HG02938 (cell line): Measurements from ENCODE around the gene ETV1.

Experiments
- ATAC-seq: cut with Tn5 transposase; IDR thresholded peaks from one replicate; pipeline ENCODE4 v1.9.1; 2021; ENCODE audit warnings: mild to moderate bottlenecking, moderate library complexity; ENCODE audit not compliant: unreplicated experiment

ETV1 gene

DNA sequence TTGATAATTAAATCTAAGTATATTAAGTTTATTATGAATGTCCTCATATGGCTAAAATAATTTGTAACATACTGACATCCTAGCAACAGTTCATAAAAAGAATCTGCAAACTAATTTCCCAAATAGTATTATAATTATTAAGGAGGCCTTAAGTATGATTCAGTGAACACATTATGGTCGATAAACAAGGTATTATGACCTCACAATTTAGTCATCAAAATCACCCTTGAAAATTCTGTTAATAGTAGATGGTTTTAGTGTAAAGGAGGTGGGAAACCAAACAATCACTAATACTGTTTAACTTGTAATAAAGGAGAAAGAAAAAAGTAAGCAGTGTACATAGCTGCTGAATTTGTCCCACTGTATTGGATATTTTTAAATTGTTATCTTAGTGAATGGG lies 2.1 kb downstream of the ETV1 start:
- no peak for ATAC-seq

DNA sequence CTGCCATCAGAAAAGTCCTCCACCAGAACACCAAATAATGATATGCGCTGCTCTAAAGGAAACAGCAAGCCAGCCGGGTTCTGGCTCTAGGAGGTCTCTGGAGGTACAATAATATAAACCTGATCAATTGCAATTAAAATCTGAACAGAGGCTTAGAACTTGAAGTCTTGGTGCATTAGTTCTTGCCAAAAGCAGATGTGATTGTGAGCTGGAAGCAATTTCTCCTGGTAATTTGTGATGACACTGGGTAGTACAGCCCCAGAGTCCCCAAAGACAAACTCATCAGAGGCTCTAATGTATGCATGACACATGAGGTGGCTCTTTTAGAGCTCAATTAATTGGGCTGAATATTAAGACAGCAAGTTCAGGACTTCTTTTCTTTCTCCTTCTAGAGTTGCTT lies 3.3 kb downstream of the ETV1 start:
- ATAC-seq = no peak

DNA sequence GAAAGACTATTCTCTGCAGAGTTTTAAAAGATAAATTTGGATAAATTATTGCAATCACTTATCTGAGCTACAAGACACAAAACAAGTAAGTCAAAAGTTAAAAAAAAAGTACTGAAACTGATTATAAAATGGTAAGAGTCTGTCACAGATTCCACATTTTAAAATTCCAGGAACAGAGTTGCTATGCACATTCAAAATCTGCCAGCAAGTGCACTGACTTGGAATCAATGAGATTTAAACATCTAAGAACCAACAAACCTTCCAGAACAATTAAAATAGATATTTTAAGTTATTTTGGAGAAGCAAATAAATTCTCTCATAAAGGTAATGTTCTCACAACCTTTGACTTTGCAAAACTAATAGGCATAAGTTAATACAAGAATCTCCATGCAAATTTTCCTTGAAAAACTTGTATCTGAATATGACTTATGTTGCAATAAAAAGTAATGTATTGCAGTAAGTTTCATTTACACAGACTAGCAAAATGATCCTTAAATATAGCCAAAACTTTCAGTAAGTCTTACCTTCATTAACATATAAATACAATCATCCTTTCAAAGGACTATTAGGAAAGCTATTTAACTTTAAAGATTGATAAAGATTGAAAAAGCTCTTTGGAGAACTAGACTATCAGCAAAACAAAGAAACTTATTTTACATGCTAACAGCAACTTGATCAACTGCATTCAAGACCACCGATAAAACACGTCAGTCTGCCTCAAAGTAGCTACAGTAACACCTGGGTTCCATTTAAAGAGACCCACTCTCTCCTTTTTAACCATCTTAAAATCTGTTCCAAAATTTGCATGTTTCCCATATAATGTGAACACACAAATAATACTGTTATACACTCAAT lies 4.4 kb downstream of the ETV1 start:
- ATAC-seq = no peak

DNA sequence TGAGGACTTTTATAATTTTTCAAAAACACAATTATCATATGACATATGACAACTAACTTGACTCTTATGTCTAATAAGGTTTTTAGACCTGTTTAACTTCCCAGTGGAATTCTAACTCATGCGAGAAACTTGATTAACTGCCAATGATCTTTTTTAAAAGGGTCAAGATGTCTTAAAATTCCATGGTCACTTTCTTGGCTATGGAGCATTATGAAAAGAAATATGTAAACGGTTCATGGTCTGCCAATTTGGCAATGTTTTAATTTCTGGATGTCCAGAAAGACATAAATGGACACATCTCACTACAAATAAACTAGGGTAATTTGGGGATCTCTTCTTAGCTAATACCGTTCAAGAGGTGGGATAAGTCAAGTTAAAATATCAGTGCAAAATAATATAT lies 5.4 kb downstream of the ETV1 start:
- ATAC-seq = no peak

DNA sequence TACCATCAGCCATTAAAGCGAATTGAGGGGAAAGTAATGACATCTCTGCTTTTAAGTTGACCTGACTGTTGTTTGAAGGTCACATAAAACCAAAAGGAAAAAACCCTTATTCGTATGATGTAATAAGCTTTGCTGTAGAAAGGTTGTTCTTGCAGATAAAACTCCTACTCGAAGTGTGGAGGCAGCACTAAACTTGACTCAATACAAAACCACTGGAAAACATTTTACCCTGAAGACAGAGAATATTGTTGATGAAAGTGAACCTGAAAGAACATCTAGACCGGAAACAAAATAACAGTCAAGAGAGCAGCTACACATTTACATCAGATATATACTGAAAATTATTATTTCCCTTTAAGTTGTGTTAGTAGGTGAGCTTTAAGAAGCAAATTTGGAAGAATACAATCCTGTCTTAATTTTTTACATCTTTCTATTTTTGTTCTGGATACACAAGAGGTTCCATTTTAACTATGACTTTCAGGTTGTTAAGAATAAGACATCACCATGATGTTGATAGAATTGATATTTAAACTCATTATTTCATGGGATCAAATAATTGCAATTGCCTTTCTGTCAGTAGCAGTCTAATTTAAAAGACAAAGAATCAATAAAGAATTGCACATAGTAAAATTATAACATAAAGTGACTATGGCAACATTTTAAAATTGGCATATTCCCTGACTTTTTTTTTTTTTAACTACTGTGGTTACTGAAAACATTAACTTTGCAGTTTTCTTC lies 6.4 kb downstream of the ETV1 start:
- no peak for ATAC-seq

DNA sequence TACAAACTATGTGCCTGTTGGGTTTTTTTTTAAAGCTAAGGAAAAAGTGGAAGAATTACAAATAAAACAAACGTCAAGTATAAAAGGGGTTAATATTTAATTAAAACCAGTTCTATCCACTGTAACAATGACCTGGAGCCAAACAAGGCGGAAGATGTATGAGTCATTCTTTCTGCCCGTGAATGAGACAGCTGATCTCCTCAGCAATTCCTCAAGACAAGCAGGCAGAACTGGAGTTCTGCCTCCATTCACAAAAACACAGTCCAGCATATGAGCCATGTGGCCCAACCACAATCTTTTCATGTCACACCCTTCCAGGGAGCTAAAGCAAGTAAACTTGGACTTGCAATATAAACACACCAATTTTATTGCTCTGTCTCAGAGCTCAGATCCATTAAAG lies 8.4 kb downstream of the ETV1 start:
- ATAC-seq = no peak

DNA sequence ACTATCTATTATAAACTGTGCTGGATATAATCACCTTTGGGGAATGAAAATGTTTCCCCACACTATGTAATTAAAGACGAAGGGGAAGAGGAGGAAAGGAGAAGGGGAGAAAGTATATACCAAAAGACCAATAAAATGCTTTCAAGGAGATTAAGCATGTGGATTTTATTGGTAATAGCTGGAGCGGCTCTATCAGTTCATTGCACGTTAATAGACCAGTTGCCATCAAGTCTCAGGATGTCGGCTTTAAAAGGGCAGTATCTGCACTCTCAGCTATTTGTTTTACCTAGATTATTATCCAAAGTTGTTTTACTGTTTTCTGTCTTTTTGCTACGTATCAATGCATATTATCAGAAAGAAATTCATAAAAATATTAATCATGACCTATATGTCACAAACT lies 9.0 kb downstream of the ETV1 start:
- ATAC-seq = no peak

DNA sequence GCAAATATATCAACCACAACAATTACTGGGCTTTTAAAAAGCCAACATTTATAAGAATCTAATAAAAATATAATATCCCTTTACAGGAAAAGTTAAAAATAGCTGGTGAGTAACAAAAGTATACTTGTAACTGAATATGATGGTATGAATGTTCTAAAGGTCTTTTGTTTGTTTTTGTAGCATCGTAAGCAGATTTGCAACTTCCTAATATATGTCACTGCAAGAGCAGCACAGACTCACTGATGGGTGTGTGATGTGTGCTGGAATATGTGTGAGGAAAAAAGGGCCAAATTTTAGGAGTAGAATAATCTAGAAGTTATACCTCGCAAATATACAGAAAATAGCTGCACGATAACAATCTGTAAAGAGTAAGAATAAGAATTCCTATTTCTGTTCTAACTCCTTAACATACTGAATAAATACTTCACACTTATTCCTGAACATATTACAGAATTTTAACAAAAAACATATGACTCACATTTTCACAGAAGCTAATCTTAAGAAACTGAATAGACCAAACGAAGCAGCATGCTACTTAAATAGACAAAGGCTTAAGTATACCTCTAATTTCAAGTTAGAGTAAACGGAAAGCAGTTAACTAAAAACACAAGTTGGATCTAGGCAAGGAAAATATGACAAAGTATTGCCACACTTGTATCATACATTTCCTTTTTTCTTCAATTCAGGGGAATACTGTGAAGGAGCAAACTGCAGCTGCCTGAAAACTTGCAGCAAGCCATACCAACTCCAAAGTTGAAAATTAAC lies 9.6 kb downstream of the ETV1 start:
- ATAC-seq = no peak

DNA sequence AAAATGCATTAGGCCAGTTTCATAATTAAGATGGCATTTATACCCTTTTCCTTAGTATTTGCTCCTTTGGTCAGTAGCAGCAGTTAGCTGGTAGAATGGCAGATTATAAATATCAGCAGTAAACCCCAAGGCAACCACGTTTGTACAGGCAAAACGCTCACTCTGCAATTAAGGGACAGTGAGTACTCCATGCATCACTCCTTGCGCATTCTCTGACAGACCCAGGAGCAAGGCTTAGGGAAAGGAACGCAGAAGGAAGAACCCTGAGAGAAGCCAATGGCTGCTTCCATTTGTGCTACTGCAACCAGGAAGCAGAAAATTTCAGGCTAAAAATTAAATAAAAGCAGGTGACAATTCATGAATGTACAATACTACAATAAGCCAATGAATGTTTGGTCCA lies 12.9 kb downstream of the ETV1 start:
- no peak for ATAC-seq

DNA sequence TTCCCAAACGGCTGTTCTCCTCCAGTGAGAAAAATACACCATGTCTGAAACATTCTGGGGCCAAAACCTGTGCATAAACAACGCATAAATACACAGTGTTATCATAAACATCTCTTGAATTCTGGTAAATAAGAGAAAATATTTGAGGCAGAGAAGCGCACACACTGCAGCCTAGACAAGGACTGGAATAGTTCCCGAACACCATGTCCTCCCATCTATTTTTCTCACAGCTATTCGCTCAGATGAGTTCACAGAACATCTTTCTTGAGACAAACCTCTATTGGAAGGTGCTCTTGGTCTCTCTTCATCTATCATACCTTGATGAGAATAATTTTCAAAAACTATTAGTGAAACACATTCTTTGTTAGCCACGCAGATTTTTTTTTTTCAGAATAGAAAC lies 24.4 kb downstream of the ETV1 start:
- ATAC-seq = no peak

DNA sequence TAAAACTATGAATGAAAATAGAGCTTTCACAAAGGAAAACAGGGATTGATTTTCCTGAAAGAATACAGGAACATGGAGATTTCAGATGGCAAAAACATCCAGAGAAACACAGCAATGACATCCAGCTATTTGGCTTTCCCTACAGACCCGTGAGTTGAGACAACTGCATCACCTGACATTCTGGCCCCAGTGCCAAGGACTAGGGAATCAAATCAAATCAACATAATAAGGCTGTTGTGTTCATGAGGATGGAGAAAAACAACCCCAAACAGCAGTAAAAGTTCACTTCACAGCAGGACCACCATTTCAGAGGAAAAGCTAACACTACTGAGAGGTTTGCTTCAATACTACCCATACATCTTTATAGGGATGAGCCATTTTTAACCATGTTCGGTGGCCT lies 25.5 kb downstream of the ETV1 start:
- ATAC-seq = no peak

DNA sequence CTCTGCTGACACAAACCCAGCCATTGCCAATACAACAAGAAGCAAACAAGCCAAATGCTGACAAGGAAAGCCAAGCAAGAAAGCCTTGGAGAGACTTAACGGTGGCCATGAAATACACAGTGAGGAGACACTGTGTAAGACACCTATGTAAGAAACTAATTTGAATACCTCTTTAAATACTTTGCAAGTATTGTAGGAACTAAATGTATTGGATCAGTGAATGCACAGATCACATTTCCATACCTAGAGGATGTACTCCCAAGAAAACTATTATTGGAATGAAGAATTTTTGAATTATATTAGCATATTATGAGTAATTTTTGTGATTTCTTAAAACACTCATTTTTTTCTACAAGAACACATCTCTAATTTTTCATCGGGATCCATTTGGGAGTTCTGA lies 34.0 kb downstream of the ETV1 start:
- no peak for ATAC-seq

DNA sequence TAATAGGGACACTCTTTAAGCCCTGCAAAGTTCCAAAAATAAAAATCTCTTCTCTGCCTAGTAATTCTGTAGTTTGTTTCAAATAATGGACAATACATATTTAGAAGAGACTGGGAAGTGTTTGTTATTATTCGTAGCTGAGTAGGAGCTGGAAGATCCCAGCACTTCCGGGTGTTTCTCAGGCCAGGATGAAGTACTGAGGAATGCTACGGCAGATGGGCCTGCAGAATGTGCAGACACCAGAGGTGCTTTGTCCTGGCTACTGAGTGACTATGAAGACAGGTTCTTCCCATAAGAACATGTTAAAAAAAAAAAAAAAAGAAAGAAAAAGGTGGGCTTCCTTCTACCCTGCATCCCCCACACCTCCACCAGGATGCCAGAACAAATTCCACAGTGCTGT lies 36.1 kb downstream of the ETV1 start:
- no peak for ATAC-seq

DNA sequence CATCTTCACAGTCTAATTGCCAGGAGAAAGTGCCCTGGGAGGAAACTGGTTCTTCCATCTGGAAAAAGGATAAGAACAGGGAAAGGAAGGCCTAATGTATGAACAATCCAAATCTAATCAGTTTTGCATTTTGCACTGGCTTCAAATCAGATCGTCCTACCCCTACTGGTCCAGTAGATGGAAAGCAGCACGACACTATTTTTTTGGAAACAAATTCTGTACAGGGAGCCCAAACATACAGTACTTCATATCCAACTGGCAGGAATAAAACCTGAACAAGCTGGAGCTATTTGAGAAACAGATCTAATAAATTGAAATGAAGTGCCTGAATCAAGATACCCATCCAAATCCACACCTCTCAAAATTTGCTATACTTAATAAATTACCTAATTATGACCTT lies 36.5 kb downstream of the ETV1 start:
- ATAC-seq = no peak

DNA sequence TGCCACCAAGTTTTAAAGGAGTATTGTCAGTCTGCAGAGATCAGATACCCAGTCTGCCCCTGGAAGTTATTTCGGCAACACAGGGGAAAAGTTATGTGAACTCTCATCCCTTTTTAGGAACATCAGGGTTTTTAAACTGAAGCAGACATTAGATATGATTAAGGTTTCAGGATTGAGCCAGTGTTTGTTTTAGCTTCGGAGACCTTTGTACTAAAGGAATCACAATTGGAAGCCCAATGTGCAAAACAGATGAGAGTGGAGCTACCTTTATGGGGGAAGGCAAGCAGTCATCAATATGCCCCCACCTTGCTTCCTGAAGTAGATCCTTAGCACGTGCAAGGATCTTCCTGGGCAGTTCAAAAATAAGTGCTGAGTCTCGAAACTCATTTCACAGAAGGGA lies 39.5 kb downstream of the ETV1 start:
- no peak for ATAC-seq

DNA sequence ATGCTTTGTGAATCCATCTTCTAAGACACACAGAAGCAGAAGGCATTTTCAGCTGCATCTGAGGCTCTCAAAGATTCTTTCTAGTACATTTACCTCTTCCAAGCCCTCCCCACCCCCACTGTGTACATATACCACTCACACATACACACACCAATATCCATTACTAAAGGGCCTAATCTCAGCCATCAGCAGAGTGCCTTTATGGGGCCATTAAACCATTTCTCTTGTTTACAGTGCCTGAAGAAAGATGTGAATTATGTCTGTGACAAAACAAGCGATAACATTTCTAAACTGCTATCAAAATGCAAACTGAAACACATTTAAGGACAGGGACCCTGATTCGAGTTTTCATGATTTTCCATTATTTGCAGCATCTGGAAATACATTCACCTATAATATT lies 40.0 kb downstream of the ETV1 start:
- no peak for ATAC-seq

DNA sequence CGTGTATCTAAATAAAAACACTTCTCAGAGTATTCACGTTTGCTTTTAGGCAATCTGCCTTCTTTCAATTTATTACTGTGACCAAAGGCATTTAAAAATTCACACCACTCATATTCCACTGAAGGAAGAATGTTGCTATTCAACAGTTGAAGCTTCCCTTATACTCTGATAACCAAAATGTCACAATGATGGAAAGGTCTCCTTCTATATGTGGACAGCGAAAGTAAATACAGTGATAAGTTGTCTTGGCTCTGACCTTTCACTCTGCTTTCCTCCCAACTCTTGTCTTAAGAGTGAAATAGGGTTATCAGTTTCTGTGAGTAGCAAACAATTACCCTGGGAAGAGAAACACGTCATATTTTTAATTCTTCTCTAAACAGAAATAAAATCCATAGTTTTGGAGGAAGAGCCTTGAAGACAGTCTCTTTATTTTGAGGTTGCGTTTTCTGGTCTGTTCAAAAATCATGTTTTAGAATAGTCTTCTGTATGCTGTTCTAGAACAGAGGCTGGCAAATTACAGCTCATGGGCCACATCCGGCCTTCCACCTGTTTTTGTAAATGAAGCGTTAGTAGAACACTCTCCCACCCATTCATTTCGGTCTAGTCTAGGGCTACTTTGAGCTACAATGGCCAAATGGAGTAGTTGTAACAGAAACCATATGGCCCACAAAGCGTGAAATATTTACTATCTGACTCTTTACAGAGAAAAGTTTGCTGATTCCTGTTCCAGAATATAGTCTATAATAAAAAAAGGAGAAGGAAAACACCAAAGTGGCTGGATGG lies 41.3 kb downstream of the ETV1 start:
- no peak for ATAC-seq

DNA sequence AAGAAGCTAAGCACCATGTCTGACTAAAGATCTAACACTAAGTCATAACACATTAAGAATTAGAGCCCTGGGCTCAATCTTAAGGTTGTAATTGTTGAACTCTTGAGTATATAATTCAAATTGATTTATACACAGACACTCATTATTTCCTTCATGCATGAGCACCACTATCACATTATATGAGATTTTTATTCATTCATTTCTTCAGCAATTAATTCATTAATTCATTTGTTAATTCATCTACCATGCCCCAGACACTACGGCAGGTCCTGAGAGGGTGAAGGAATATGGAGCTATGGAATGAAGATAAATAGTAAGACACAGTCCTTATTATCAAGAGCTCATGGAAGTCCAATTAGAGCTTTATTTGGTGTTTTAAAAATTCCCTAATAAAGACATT lies 41.9 kb downstream of the ETV1 start:
- no peak for ATAC-seq

DNA sequence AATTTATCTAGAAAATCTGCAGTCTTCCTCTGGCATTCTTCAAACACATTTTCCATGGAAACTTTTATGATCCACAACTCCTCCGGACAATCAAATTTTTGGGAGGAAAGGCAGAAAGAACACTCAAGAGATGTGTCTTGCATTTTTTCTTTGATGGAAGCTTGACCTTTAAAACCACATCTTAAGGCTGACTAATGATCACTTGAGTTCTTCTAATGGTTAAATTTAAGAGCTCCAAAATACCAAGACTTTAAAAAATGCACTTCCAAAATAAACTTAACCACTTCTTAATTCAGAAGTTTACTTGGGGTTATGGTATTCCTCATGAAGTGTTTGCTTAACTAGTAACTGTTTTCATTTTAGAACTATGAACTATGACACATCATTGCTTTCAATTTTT lies 43.3 kb downstream of the ETV1 start:
- no peak for ATAC-seq

DNA sequence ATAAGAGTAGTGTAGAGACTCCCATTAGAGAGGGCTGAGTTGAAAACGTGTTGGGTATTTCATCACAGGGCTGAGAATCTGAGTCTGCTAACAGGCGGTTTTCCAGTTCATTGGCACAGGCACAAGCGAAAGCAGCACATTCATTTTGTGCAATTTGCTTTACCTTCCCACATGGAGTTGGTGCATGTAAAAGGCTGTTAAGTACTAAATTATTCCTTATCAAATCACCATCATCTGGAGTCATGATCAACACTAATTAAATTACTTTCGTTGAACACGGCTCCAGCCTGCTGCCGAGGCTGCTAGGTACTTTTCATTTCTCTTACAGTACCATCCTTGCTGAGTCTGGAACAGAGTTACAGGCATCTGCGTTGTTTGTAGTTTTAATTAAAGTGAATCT lies 43.8 kb downstream of the ETV1 start:
- no peak for ATAC-seq

DNA sequence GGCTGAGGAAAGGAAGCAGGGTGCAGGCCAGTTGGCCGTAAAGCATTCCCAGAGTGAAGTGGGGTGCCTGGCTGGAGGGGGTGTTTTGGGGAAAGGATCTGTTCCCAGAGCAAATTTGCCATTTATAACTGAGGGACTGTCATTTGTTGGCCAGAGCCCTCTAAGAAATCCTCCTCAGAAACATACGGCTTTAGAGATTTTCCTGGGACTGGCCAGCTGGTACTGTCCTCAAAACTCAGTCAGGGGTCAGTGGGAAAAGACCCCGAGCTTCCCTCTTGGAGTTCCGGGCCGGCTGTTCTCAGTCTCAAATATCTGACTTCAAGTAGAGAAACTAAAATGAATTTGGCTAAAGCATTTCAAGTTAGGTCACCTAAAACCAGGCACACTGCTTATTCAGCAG lies 55.9 kb downstream of the ETV1 start:
- ATAC-seq = no peak
